K562 (cell line): ENCODE data around the gene PARPBP. TPM values are rescaled to one million over a fixed set of nuclear protein-coding genes. Genes with fewer than 3 reads are reported as not detected.

Experiments
- ATAC-seq: fragments of 200-7000 bp; cut with Tn5 transposase; 3 replicates; pipeline ENCODE4 v1.9.1; 2020; ENCODE audit warnings: moderate library complexity
- BruUV-seq: library from RNA; stranded (reverse); fragments of 400-500 nt; replicated peaks from 2 replicates; lab custom pipeline; 2021; lab: Mats Ljungman, UMichigan
- CTCF ChIA-PET: fragments of 300-600 bp; formaldehyde crosslinking; extraction: SDS; loops from one replicate; lab custom pipeline; 2021; ENCODE audit warnings: low intra/inter-chr PET ratio; lab: Yijun Ruan, JAX
- POLR2A ChIA-PET: fragments of 300-600, 350-650 bp; sonication (Branson Sonifier 250); formaldehyde crosslinking; extraction: SDS; loops from one replicate; lab custom pipeline; 2021; ENCODE audit warnings: antibody characterized with exemption, inconsistent platforms; lab: Yijun Ruan, JAX
- DNase-seq, 4 experiments: peaks; one replicate each; pipeline versions ENCODE4 v3.0.0 to v3.0.0-alpha.2; 2011 to 2018; ENCODE audit warnings: low spot score in 3 of 4, mixed read lengths in 3 of 4; ENCODE audit errors: extremely low read depth in 1 of 4
- FAIRE-seq: peaks from 2 replicates; lab custom pipeline; 2011; peaks lifted over from hg19 to GRCh38; lab: Jason Lieb, UNC
- H2AFZ ChIP-seq: 2 replicates; pipeline ENCODE4 v1.6.0; 2011; ENCODE audit warnings: low read depth, low read length, control low read depth, inconsistent platforms
- H3K27ac ChIP-seq: fragments of 200-600 bp; 3 replicates; pipeline ENCODE4 v1.8.0; 2011; ENCODE audit warnings: low read depth, mild to moderate bottlenecking, control low read depth, inconsistent platforms, low read length, moderate library complexity, mixed read lengths; ENCODE audit errors: extremely low read depth
- H3K27me3 ChIP-seq, 2 experiments: fragments of 300-600 bp in 1 of 2; 2 replicates in 1 of 2; 3 replicates in 1 of 2; pipeline versions ENCODE4 v1.6.0 to v1.8.0; 2011; ENCODE audit warnings: inconsistent platforms in 2 of 2, low read length in 2 of 2, mild to moderate bottlenecking in 1 of 2, mixed read lengths in 1 of 2, moderate library complexity in 1 of 2; ENCODE audit not compliant: control insufficient read depth in 2 of 2, insufficient read depth in 2 of 2
- H3K36me3 ChIP-seq: fragments of 300-600 bp; 3 replicates; pipeline ENCODE4 v1.8.0; 2011; ENCODE audit warnings: mild to moderate bottlenecking, low read length, inconsistent platforms; ENCODE audit not compliant: control insufficient read depth, insufficient read depth
- H3K4me1 ChIP-seq, 2 experiments: fragments of 200-600 bp in 1 of 2; replicated peaks in 1 of 2; 2 replicates in 1 of 2; 3 replicates in 1 of 2; pipeline versions ENCODE4 v1.5.1 to v1.8.0; 2011; ENCODE audit warnings: inconsistent platforms in 2 of 2, low read length in 2 of 2, mild to moderate bottlenecking in 1 of 2, mixed read lengths in 1 of 2, moderate library complexity in 1 of 2; ENCODE audit not compliant: control insufficient read depth in 2 of 2, insufficient read depth in 2 of 2
- H3K4me2 ChIP-seq: 2 replicates; pipeline ENCODE4 v1.6.1; 2011; ENCODE audit warnings: low read length, control low read depth, inconsistent platforms, mixed read lengths; ENCODE audit not compliant: insufficient read depth
- H3K4me3 ChIP-seq: fragments of 200-600 bp; sonication (generic), shearing (Covaris generic); 2 replicates; pipeline ENCODE4 v1.5.1; 2016; ENCODE audit warnings: control low read depth, inconsistent platforms
- H3K79me2 ChIP-seq: fragments of 200-600 bp; 3 replicates; pipeline ENCODE4 v1.8.0; 2011; ENCODE audit warnings: low read length, inconsistent platforms; ENCODE audit not compliant: control insufficient read depth, insufficient read depth
- H3K9ac ChIP-seq, 2 experiments: 2 replicates each; pipeline versions ENCODE4 v1.6.0 to v1.6.1; 2011; ENCODE audit warnings: low read depth in 2 of 2, low read length in 2 of 2, control low read depth in 1 of 2, inconsistent platforms in 1 of 2, mild to moderate bottlenecking in 1 of 2, mixed read lengths in 1 of 2; ENCODE audit not compliant: insufficient read depth in 1 of 2
- H3K9me1 ChIP-seq: one replicate; pipeline ENCODE4 v1.6.0; 2011; ENCODE audit warnings: inconsistent platforms, mild to moderate bottlenecking, low read length, moderate library complexity; ENCODE audit not compliant: control insufficient read depth, insufficient read depth
- H3K9me3 ChIP-seq: replicated peaks from 2 replicates; pipeline ENCODE4 v1.5.1; 2011; ENCODE audit warnings: low read depth, low read length, inconsistent platforms; ENCODE audit not compliant: control insufficient read depth, insufficient read depth
- H4K20me1 ChIP-seq: replicated peaks from 2 replicates; pipeline ENCODE4 v1.6.1; 2011; ENCODE audit warnings: low read length, inconsistent platforms, mixed read lengths; ENCODE audit not compliant: control insufficient read depth, insufficient read depth
- GTF3C2 ChIP-seq: IDR thresholded peaks from 3 replicates; pipeline ENCODE4 v1.6.1; 2011; ENCODE audit warnings: borderline replicate concordance, mild to moderate bottlenecking, moderate library complexity; ENCODE audit not compliant: insufficient read length; ENCODE audit errors: extremely low read depth
- ZNF277 ChIP-seq: fragments of 250-450 bp; sonication (Bioruptor Pico); IDR thresholded peaks from 2 replicates; pipeline ENCODE4 v1.8.0; 2022; ENCODE audit warnings: inconsistent platforms, mild to moderate bottlenecking, moderate library complexity, borderline replicate concordance
- ZNF395 ChIP-seq: fragments of 200-800 bp; sonication (Bioruptor generic); IDR thresholded peaks from 2 replicates; pipeline ENCODE4 v1.6.1; 2017; ENCODE audit warnings: missing genetic modification characterization, missing compliant biosample characterization
- WGBS: fragments of 100-300 bp; shearing (Covaris generic); methylation state at CpG from one replicate; pipeline ENCODE4 v1.1.6; 2016; ENCODE audit warnings: low coverage, mixed read lengths; ENCODE audit not compliant: insufficient coverage; ENCODE audit errors: missing lambda C conversion rate; 5-methylcytosine and 5-hydroxymethylcytosine counted together
- in situ Hi-C: fragments of 300-500 bp; cut with MboI; formaldehyde crosslinking; loops from 4 replicates; pipeline ENCODE4 v1.15.0; 2018; ENCODE audit warnings: inconsistent platforms, mixed read lengths
- intact Hi-C: fragments of 100-400 bp; cut with micrococcal nuclease; formaldehyde crosslinking; loops from 2 replicates; pipeline ENCODE4 v1.14.2; 2022
- polyA plus RNA-seq, 8 experiments: library from polyadenylated mRNA; depleted of rRNA in 4 of 8; stranded (reverse) in 5 of 8; unstranded in 3 of 8; fragments of >200 nt; fragmentation: Nextera tagmentation in 2 of 8; fragmentation: Illumina TruSeq in 1 of 8; extraction: Ambion mirVana in 2 of 8; extraction: Trizol in 1 of 8; gene quantifications; 2 replicates each; pipeline versions ENCODE4 v1.2.1 to v1.2.3, GENCODE V29; 2011 to 2014; ENCODE audit warnings: inconsistent platforms in 1 of 8, missing spikeins in 1 of 8
- total RNA-seq, 7 experiments: library from RNA; depleted of rRNA in 6 of 7; stranded (reverse); fragments of >200 nt in 6 of 7; fragmentation: Illumina TruSeq in 2 of 7; extraction: Trizol in 2 of 7; gene quantifications; 2 replicates each; pipeline versions ENCODE4 v1.2.1 to v1.2.3, GENCODE V29; 2011 to 2021; ENCODE audit warnings: low replicate concordance in 1 of 7

The PARPBP gene
- total and polyA plus RNA-seq, 9 of the 15 experiments (the other 6 are each of a cell fraction or from before 2014, with no cell fraction given): 26.1 to 62.5 (median 49.0) TPM

GRCh38 chr12:102202556-102202955, 82.6 kb downstream of the PARPBP start:
- H3K9ac ChIP-seq: no peak overlapping the region
- no peak for DNase-seq
- in situ Hi-C loops: no loop called here
- ChIA-PET CTCF (no interaction called here), POLR2A (no interaction called here)
- no peaks in the 10 kb centered on the region for H3K9me1 ChIP-seq
- H3K4me2 ChIP-seq: no peak overlapping the region
- no peak overlapping the region for H3K27ac ChIP-seq
- H3K4me3 ChIP-seq: no peak overlapping the region
- no TSS peak for BruUV-seq
- no peaks in the 10 kb centered on the region for H3K79me2 ChIP-seq
- ATAC-seq: no peak
- H4K20me1 ChIP-seq: no peaks in the 10 kb centered on the region
- no peak for FAIRE-seq
- TF ChIP-seq ZNF277 (CRISPR knock-in tag) (no peak), GTF3C2 (no peak), ZNF395 (CRISPR knock-in tag) (no peak)
- peaks cover 13% of the 10 kb centered on the region; the same call in 2 of the 3 replicates for H3K36me3 ChIP-seq
- no peaks in the 10 kb centered on the region for H3K4me1 ChIP-seq
- intact Hi-C loops: no loop called here
- no peaks in the 10 kb centered on the region for H3K27me3 ChIP-seq
- 92% methylated on average over 4 of the region's 4 CpGs for WGBS
- H2AFZ ChIP-seq: no peak overlapping the region
- no peaks in the 10 kb centered on the region for H3K9me3 ChIP-seq
